ENCODE measurements around the gene PELI3.
"Not testable (repeated sequence)": the region's sequence is repeated elsewhere in the genome, so short reads cannot be mapped to it uniquely, and the experiment has no call there.

PELI3 gene

GRCh38 chr11:66443602-66444001 is 23.1 kb upstream of the PELI3 start:
- no peak for DNase-seq (ENCODE audit: low read depth in 2 of 2)

- DNase-seq (ENCODE audit: low read depth in 2 of 2): no peak
Measured at GRCh38 chr11:66447012-66447411, 19.7 kb upstream of the PELI3 start.

GRCh38 chr11:66448523-66448922 is 18.2 kb upstream of the PELI3 start:
- no peak for DNase-seq (ENCODE audit: low read depth in 2 of 2)

- no peak for DNase-seq (ENCODE audit: low read depth in 2 of 2)
Measured at GRCh38 chr11:66450560-66450959, 16.1 kb upstream of the PELI3 start.

GRCh38 chr11:66451663-66452062 is 15.0 kb upstream of the PELI3 start:
- DNase-seq (ENCODE audit: low read depth in 2 of 2): no peak

GRCh38 chr11:66454247-66454646 is 12.5 kb upstream of the PELI3 start:
- DNase-seq (ENCODE audit: low read depth in 2 of 2): no peak

- no peak for DNase-seq (ENCODE audit: low read depth in 2 of 2)
Measured at GRCh38 chr11:66454828-66455227, 11.9 kb upstream of the PELI3 start.

GRCh38 chr11:66457826-66458225 is 8.9 kb upstream of the PELI3 start:
- no peak for DNase-seq (ENCODE audit: low read depth in 2 of 2)

GRCh38 chr11:66459138-66459778 is 7.4 kb upstream of the PELI3 start:
- no peak for DNase-seq (ENCODE audit: low read depth in 2 of 2)

- no peak for DNase-seq (ENCODE audit: low read depth in 2 of 2)
Measured at GRCh38 chr11:66462010-66462409, 4.7 kb upstream of the PELI3 start.

GRCh38 chr11:66462911-66463310 is 3.8 kb upstream of the PELI3 start:
- no peak for DNase-seq (ENCODE audit: low read depth in 2 of 2)

GRCh38 chr11:66464116-66464515 is 2.6 kb upstream of the PELI3 start:
- not testable (repeated sequence) for DNase-seq (ENCODE audit: low read depth in 2 of 2)

GRCh38 chr11:66464916-66465315 is 1.8 kb upstream of the PELI3 start:
- no peak for DNase-seq (ENCODE audit: low read depth in 2 of 2)

- DNase-seq (ENCODE audit: low read depth in 2 of 2): no peak
Measured at GRCh38 chr11:66465373-66466224, 1.1 kb upstream of the PELI3 start.

GRCh38 chr11:66467034-66467659 is 442 bp downstream of the PELI3 start:
- DNase-seq (ENCODE audit: low read depth in 2 of 2): peak in 1 of 2 donors; percentile 16

- DNase-seq (ENCODE audit: low read depth in 2 of 2): no peak
Measured at GRCh38 chr11:66467756-66468155, 1.1 kb downstream of the PELI3 start.

GRCh38 chr11:66468691-66469090 is 2.0 kb downstream of the PELI3 start:
- no peak for DNase-seq (ENCODE audit: low read depth in 2 of 2)

- DNase-seq (ENCODE audit: low read depth in 2 of 2): no peak
Measured at GRCh38 chr11:66469441-66469840, 2.7 kb downstream of the PELI3 start.

GRCh38 chr11:66470015-66470414 is 3.3 kb downstream of the PELI3 start:
- no peak for DNase-seq (ENCODE audit: low read depth in 2 of 2)

- DNase-seq (ENCODE audit: low read depth in 2 of 2): no peak
Measured at GRCh38 chr11:66471142-66471541, 4.4 kb downstream of the PELI3 start.

GRCh38 chr11:66472054-66472453 is 5.3 kb downstream of the PELI3 start:
- DNase-seq (ENCODE audit: low read depth in 2 of 2): no peak

- DNase-seq (ENCODE audit: low read depth in 2 of 2): no peak
Measured at GRCh38 chr11:66473167-66473566, 6.5 kb downstream of the PELI3 start.

Measured in stimulated activated CD8-positive, alpha-beta memory T cell treated with anti-CD3 and anti-CD28 coated beads, Interleukin-15, amount 100 ng/mL, for 4 hours (primary cell).